ENCODE data around the gene GALNT2. TPM values are rescaled to one million over a fixed set of nuclear protein-coding genes. Genes with fewer than 3 reads are reported as not detected.

GALNT2 gene
- total and polyA plus RNA-seq, 8 donors, result 18.3 to 118 (median 57.3) TPM

GRCh38 chr1:230175163-230175747 lies 108.2 kb downstream of the GALNT2 start:
- TF ChIP-seq CTCF (IDR thresholded peaks at IDR 0.05), result no peak
- no peak for FAIRE-seq
- no peak for ATAC-seq
- Histone ChIP-seq H3K4me3 (no peak overlapping the region), H3K9me3 (no peaks in the 10 kb centered on the region), H3K27me3 (no peaks in the 10 kb centered on the region), H3K36me3 (no peaks in the 10 kb centered on the region), H3K27ac (no peak overlapping the region), H3K4me1 (peaks cover 0 to 19% (median 10%) of the 10 kb centered on the region in 3 donors)
- peak in 1 of 6 donors; percentile 4 for DNase-seq
- WGBS, 2 donors, result 65 to 68% methylated on average over 4 of the region's 4 CpGs
- intact Hi-C loops (cut with DNase I), result no loop called here

- H3K4me1 ChIP-seq, result peaks cover 0 to 19% (median 5%) of the 10 kb centered on the region in 3 donors
- no peak for ATAC-seq
- no peak overlapping the region for H3K4me3 ChIP-seq
- no peak for TF ChIP-seq CTCF (IDR thresholded peaks at IDR 0.05)
- no peak for DNase-seq
- H3K27ac ChIP-seq, result no peak overlapping the region
- 78 to 81% methylated on average over 5 of the region's 5 CpGs for WGBS, 2 donors
- FAIRE-seq, result no peak
- H3K9me3 ChIP-seq, result no peaks in the 10 kb centered on the region
- no peaks in the 10 kb centered on the region for H3K27me3 ChIP-seq
- intact Hi-C loops (cut with DNase I), result no loop called here
- no peaks in the 10 kb centered on the region for H3K36me3 ChIP-seq
These were observed 108.8 kb downstream of the GALNT2 start for GRCh38 chr1:230175839-230176238.

- no peak for DNase-seq
- Histone ChIP-seq H3K4me1 (peaks cover 0 to 19% (median 5%) of the 10 kb centered on the region in 3 donors), H3K27ac (no peak overlapping the region), H3K9me3 (no peaks in the 10 kb centered on the region), H3K36me3 (no peaks in the 10 kb centered on the region), H3K27me3 (no peaks in the 10 kb centered on the region), H3K4me3 (no peak overlapping the region)
- intact Hi-C loops (cut with DNase I), result no loop called here
- no peak for ATAC-seq
- no peak for TF ChIP-seq CTCF (IDR thresholded peaks at IDR 0.05)
- FAIRE-seq, result no peak
- WGBS, 2 donors, result 47 to 55% methylated on average over 4 of the region's 4 CpGs
These were observed 109.3 kb downstream of the GALNT2 start for GRCh38 chr1:230176326-230176725.

GRCh38 chr1:230176871-230177411 lies 109.9 kb downstream of the GALNT2 start:
- Histone ChIP-seq H3K27me3 (no peaks in the 10 kb centered on the region), H3K9me3 (no peaks in the 10 kb centered on the region), H3K36me3 (no peaks in the 10 kb centered on the region), H3K27ac (peak overlapping the region in 1 of 4 donors; percentile 33), H3K4me3 (no peak overlapping the region), H3K4me1 (peaks cover 0 to 19% (median 8%) of the 10 kb centered on the region in 3 donors)
- DNase-seq (peak in 5 of 6 donors; percentile 57 to 76 (median 68)), FAIRE-seq (no peak), ATAC-seq (peak; percentile 86 to 91 (median 90))
- intact Hi-C loops (cut with DNase I), result no loop called here
- TF ChIP-seq CTCF (IDR thresholded peaks at IDR 0.05), result no peak
- 29 to 37% methylated on average over 17 of the region's 17 CpGs for WGBS, 2 donors

GRCh38 chr1:230179249-230179648 lies 112.2 kb downstream of the GALNT2 start:
- peaks cover 0 to 20% (median 11%) of the 10 kb centered on the region in 3 donors for H3K4me1 ChIP-seq
- WGBS, 2 donors, result 65 to 67% methylated on average over 2 of the region's 2 CpGs
- no peaks in the 10 kb centered on the region for H3K9me3 ChIP-seq
- no peak overlapping the region for H3K27ac ChIP-seq
- no peak for FAIRE-seq
- H3K27me3 ChIP-seq, result no peaks in the 10 kb centered on the region
- no peaks in the 10 kb centered on the region for H3K36me3 ChIP-seq
- no peak for ATAC-seq
- TF ChIP-seq CTCF (IDR thresholded peaks at IDR 0.05), result no peak
- intact Hi-C loops (cut with DNase I), result no loop called here
- H3K4me3 ChIP-seq, result no peak overlapping the region
- no peak for DNase-seq

Data from pancreas (tissue), 10 donors.